GM12891 (cell line): ENCODE results near the gene CALML6.

Experiments
- DNase-seq: peaks from one replicate; pipeline ENCODE4 v3.0.0; 2011; ENCODE audit warnings: low spot score; ENCODE audit not compliant: insufficient read length
- FAIRE-seq: peaks from 2 replicates; lab custom pipeline; 2011; peaks lifted over from hg19 to GRCh38; lab: Jason Lieb, UNC
- PAX5 ChIP-seq: IDR thresholded peaks from 2 replicates; pipeline ENCODE4 v1.6.1; 2011; ENCODE audit warnings: low read length, moderate library complexity, mild to moderate bottlenecking; ENCODE audit not compliant: insufficient read depth, severe bottlenecking
- POLR2A ChIP-seq: IDR thresholded peaks from 2 replicates; pipeline ENCODE4 v1.6.1; 2011; ENCODE audit warnings: low read depth, low read length, control low read depth
- POLR2AphosphoS5 ChIP-seq: IDR thresholded peaks from 2 replicates; pipeline ENCODE4 v1.6.1; 2011; ENCODE audit warnings: low read depth, low read length, control low read depth
- POU2F2 ChIP-seq: IDR thresholded peaks from 2 replicates; pipeline ENCODE4 v1.6.1; 2011; ENCODE audit warnings: low read depth, mild to moderate bottlenecking, control low read depth, low read length, moderate library complexity
- SPI1 ChIP-seq: IDR thresholded peaks from 2 replicates; pipeline ENCODE4 v1.6.1; 2011; ENCODE audit warnings: low read depth, low read length, control low read depth
- TAF1 ChIP-seq: IDR thresholded peaks from 2 replicates; pipeline ENCODE4 v1.6.1; 2011; ENCODE audit warnings: low read depth, low read length, control low read depth

Gene CALML6

DNA sequence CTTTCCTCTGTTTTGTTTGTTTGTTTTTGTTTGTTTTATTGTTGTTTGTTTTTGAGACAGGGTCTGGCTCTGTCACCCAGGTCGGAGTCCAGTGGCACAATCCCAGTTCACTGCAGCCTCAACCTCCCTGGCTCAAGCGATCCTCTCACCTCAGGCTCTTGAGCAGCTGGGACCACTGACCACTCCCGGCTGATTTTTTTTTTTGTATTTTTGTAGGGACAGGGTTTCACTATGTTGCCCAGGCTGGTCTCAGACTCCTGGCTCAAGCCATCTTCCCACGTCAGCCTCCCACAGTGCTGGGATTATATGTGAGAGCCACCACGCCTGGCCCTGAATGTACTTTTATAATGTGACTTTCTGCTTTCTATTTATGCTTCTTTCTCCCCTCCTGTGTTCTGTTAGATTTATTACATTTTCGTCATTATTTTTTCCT lies 5.0 kb upstream of the CALML6 start:
- peak; percentile 28 for FAIRE-seq
- TF ChIP-seq PAX5 (no peak), SPI1 (no peak), POU2F2 (no peak), TAF1 (no peak)

DNA sequence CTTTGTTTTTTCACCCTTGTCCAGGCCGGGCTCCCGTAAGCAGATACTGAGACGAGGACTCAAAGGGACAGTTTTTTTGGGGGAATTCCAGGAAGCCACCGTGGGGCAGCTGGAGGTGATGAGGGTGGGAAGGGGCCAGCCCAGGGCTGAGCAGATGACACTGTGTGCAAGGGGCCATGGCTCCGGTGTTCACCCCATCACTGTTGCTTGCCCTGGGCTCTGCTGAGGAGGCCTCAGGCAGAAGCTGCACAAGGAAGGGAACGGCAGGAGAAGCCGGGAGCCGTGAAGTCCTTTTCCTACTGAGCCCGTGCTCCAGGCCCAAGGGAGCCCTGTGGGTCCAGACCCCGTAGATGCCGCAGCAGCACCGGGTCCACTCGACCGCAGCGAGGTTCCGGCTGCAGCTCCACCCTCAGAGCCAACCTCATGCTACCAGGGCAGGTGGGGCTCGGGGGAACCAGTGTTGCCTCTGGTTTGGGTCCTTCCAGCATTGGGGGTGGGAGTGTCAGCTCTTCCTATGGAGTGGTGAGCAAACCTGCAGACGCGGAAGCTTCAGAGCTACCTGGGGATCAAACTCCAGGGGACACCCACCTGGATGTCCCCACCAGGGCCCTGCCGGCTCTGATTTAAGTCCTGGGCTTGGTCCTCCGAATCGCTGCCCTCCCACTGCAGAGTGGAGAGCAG lies 4.3 kb upstream of the CALML6 start:
- no peak for FAIRE-seq

More for the DNA sequence above, 5.0 kb upstream of the CALML6 start:
- no peak for DNase-seq

DNA sequence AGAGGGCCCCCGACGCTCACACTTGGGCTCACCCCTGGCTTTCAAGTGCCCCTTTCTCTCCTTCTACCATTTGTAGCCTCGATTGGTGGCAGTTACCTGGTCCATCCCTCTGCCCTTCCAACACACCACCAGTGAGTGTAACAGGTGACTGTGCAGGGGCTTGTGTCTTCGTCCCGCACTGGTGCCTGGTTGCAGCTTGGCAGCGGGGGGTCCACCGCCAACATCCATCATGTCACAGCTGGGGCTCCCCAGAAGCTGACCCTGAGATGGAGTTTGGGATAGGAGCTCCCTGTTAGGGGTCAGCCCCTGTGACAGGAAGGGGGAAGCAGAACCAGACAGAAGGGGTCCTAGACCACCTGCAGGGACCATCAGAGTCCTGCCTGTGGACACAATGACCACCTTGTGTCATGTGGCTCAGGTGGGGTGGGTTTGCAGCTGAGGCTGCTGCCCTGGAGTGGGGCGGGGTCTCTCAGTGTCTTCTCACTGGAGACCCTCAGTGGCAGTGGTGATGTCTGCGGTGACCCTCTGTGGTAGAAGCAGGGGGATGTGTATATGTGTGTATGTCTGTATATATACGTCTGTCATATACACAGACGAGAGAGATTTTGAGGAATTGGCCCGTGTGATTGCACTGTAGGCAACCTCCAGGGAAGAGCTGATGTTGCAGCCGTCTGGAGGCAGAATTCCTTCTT lies 3.6 kb upstream of the CALML6 start:
- no peak for DNase-seq
- TF ChIP-seq POLR2A (no peak), TAF1 (no peak), POU2F2 (no peak), PAX5 (no peak), POLR2AphosphoS5 (no peak), SPI1 (no peak)
- FAIRE-seq = no peak

More for the DNA sequence above, 4.3 kb upstream of the CALML6 start:
- DNase-seq = no peak
- TF ChIP-seq SPI1 (no peak), POU2F2 (no peak), PAX5 (no peak), TAF1 (no peak), POLR2A (no peak), POLR2AphosphoS5 (no peak)

DNA sequence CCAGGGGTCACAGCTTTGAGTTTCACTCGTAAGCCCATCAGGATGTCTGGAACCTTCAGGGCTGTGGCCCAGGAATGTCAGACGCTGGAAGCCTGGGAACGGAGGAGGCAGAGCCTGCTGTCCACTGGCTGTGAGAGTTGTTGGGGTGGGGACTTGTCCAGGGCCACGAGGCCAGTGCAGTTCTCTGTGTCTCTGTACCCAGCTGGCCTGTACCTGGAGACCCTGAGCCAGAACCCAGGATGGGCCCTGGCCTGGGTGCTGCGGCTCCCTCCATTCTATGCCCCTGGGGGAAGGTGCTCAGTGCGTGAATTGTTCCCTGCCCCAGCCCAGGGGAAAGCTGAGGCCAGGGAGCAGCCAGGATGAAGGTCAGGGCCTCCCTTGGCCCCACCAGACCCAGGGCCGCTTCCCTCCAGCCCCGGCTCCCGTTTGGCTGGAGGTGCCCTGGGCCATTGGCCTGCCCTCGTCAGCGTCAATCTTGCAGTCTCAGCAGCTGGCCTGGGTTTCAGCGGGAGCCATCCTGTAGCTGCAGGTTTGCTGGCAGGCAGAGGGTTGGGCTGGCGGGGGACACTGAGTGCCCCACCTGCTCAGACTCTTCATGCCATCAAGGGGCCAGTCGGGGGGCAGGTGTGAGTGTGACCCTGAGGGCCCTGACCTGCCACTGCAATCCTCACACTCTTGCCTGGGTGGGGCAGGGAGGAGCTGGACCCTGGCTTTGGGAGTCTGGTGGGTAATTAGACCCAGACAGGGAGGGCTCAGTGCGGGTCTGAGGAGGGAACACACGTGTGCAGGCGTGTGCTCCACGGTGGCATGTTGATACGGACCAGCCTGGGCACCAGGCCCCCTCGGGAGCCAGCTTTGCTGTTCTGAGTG lies 724 bp upstream of the CALML6 start:
- FAIRE-seq = no peak

DNA sequence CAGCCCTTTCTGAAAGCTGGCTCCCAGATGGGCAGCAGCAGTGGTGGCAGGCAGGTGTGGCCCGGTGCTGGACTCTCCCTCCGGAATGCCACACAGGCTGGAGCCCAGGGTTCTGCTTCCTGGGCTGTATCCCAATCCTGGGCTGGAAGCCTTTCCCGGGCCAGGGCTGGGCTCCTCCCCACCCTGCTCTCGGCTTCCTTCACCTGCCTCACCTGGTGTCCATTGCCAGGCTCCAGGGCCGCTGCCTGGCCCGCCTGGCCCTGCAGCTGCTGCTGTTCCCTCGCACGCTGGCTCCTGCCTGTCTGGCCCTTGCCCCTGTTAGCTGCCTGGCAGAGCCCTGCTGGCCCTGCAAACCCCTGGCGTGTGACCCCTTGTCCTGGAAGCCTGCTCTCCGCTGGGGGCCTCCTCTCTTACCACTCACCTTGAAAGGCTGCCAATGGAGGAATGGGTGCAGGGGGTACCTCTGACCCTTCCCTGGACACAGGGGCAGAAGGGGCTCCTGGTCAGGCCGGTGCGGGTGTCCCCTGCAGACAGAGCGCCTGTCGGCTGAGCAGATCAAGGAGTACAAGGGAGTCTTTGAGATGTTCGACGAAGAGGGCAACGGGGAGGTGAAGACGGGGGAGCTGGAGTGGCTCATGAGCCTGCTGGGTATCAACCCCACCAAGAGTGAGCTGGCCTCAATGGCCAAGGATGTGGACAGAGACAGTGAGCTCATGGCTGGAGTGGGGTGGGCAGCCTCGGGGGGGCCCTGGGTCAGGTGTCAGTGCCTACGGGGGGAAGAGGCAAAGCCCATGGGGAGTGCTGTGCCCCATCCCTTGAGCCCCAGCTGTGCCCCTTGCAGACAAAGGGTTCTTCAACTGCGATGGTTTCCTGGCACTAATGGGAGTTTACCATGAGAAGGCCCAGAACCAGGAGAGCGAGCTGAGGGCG lies 1.1 kb downstream of the CALML6 start:
- FAIRE-seq (no peak), DNase-seq (no peak)
- TF ChIP-seq SPI1 = no peak
- TF ChIP-seq POLR2A = no peak
- TF ChIP-seq POU2F2 = no peak
- no peak for TF ChIP-seq POLR2AphosphoS5
- TF ChIP-seq TAF1 = no peak
- no peak for TF ChIP-seq PAX5

More for the DNA sequence above, 724 bp upstream of the CALML6 start:
- TF ChIP-seq SPI1 (no peak), PAX5 (no peak), POLR2A (no peak), TAF1 (no peak), POLR2AphosphoS5 (no peak), POU2F2 (no peak)
- DNase-seq = no peak

DNA sequence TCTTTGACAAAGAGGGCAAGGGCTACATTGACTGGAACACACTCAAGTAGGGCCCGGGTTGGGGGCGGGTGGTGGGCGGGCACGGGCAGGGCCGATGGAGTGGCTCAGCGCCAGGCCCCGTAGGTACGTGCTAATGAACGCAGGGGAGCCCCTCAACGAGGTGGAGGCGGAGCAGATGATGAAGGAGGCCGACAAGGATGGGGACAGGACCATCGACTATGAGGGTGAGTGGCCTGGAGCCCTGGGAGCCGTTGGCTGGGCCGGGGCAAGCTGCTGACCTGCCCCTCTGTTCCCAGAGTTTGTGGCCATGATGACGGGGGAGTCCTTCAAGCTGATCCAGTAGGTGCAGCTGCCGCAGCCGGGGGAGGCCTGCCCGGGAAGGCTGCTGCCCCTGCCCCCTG lies 1.8 kb downstream of the CALML6 start:
- TF ChIP-seq POU2F2 = no peak
- no peak for TF ChIP-seq POLR2A
- no peak for TF ChIP-seq SPI1
- no peak for TF ChIP-seq PAX5
- no peak for TF ChIP-seq TAF1
- DNase-seq (no peak), FAIRE-seq (no peak)

DNA sequence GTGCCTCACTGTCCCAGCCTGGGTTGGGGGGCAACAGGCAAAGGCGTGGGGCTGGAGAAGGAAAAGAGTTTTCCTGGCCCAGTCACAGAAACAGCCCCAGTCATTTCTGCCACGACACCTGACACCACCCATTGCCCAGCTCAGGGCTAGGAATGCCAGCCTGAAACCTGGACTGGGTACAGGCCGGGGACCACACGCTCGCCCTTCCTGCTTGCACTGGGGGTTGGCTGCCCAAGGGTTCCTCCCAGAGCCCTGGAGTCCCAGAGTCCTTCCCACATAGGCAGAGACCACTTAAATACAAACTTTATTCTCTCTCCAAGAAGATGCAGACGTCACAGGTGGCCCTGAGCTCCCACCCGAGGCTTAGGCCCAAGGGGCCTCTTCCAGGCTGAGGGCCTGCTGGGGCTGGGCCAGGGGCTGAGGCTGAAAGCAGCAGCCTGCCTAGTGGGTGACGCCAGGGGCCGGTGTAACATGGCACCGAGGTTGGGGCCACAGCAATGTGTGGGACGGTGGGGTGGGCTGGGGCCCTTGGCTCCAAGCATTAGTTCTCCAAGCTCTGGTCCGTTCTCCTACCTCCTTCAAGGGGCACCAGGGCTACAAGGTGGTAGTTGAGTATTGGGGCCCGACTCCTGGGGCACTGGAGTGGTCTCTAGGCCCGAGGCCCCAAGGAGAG lies 2.4 kb downstream of the CALML6 start:
- FAIRE-seq = no peak
- no peak for DNase-seq
- TF ChIP-seq TAF1 (no peak), SPI1 (no peak), PAX5 (no peak)
